Fibroblast of lung (primary cell): Measurements from ENCODE around the gene FAHD2A.

Source experiments
- CTCF ChIP-seq, 2 donors: IDR thresholded peaks in 1 of 2; conservative IDR thresholded peaks in 1 of 2; 1 replicate in 1 of 2; 2 replicates in 1 of 2; pipeline ENCODE4 v1.5.1; 2011 to 2012; ENCODE audit warnings: low read length in 2 of 2, control low read depth in 1 of 2, inconsistent platforms in 1 of 2, low read depth in 1 of 2, mild to moderate bottlenecking in 1 of 2
- EZH2 ChIP-seq: IDR thresholded peaks from 2 replicates; pipeline ENCODE4 v1.5.1; 2012; ENCODE audit warnings: low read length, control low read depth, mild to moderate bottlenecking; ENCODE audit errors: missing control alignments

GRCh38 chr2:95354469-95354901, 48.0 kb upstream of the FAHD2A start:
- TF ChIP-seq CTCF (conservative IDR thresholded peaks at IDR 0.05 in 1 of 2, IDR thresholded peaks at IDR 0.05 in 1 of 2; ENCODE audit: low read depth in 1 of 2, low read length in 2 of 2) (no peak), EZH2 (no peak)
